Small intestine (tissue), 7 donors: ENCODE results near the gene RIOK2. TPM values are rescaled to one million over a fixed set of nuclear protein-coding genes. Genes with fewer than 3 reads are reported as not detected.
"Not testable (repeated sequence)": the region's sequence is repeated elsewhere in the genome, so short reads cannot be mapped to it uniquely, and the experiment has no call there.

Source experiments
- DNase-seq, 2 donors: peaks; one replicate each; pipeline versions ENCODE4 v3.0.0 to v3.0.0-alpha.2; 2013
- FAIRE-seq: peaks from 2 replicates; lab custom pipeline; 2012; peaks lifted over from hg19 to GRCh38; lab: Jason Lieb, UNC
- H3K27ac ChIP-seq, 3 donors: one replicate each; pipeline ENCODE4 v1.5.1; 2013; ENCODE audit warnings: low read length in 2 of 3, mild to moderate bottlenecking in 2 of 3, control low read depth in 1 of 3, inconsistent platforms in 1 of 3, low read depth in 1 of 3, moderate library complexity in 1 of 3
- H3K27me3 ChIP-seq, 3 donors: one replicate each; pipeline ENCODE4 v1.6.1; 2013; ENCODE audit warnings: low read length in 3 of 3, inconsistent platforms in 1 of 3; ENCODE audit not compliant: control insufficient read depth in 3 of 3, insufficient read depth in 3 of 3
- H3K36me3 ChIP-seq, 3 donors: one replicate each; pipeline ENCODE4 v1.6.1; 2013; ENCODE audit warnings: low read length in 3 of 3, inconsistent platforms in 1 of 3, low read depth in 1 of 3, mild to moderate bottlenecking in 1 of 3, moderate library complexity in 1 of 3; ENCODE audit not compliant: control insufficient read depth in 3 of 3, insufficient read depth in 2 of 3
- H3K4me1 ChIP-seq, 3 donors: one replicate each; pipeline ENCODE4 v1.6.1; 2013; ENCODE audit warnings: low read length in 2 of 3, inconsistent platforms in 1 of 3, low read depth in 1 of 3, mild to moderate bottlenecking in 1 of 3, moderate library complexity in 1 of 3; ENCODE audit not compliant: control insufficient read depth in 3 of 3, insufficient read depth in 2 of 3
- H3K4me3 ChIP-seq, 3 donors: one replicate each; pipeline ENCODE4 v1.5.1; 2013; ENCODE audit warnings: low read length in 3 of 3, control low read depth in 1 of 3, inconsistent platforms in 1 of 3, low read depth in 1 of 3, mild to moderate bottlenecking in 1 of 3, moderate library complexity in 1 of 3
- H3K9me3 ChIP-seq, 2 donors: one replicate each; pipeline ENCODE4 v1.6.1; 2013; ENCODE audit warnings: low read depth in 1 of 2, low read length in 1 of 2; ENCODE audit not compliant: control insufficient read depth in 2 of 2, insufficient read depth in 1 of 2
- WGBS, 3 donors: extraction: QIAGEN DNeasy Blood & Tissue Kit; methylation state at CpG; one replicate each; pipeline ENCODE4 v1.1.7; 2013; 5-methylcytosine and 5-hydroxymethylcytosine counted together
- polyA plus RNA-seq, 4 donors: library from polyadenylated mRNA; stranded (reverse) in 3 of 4; unstranded in 1 of 4; fragments of 200-250 nt in 3 of 4; fragments of 120-200 nt in 1 of 4; gene quantifications; one replicate each; pipeline versions ENCODE4 v1.2.1 to v1.2.3, GENCODE V29; 2013
- donor health status: healthy with polysubstance abuse.
- donor health status: control.
- donor health status: control.
- donor health status: Bipolar disorder and iron deficiency.
- donor health status: healthy.

Gene RIOK2
- polyA plus RNA-seq, 4 donors = 6.9 to 33.6 (median 13.4) TPM

- peak; percentile 42 to 66 for DNase-seq
- H3K9me3 ChIP-seq = no peaks in the 10 kb centered on the region
- no peak within 1 kb of the TSS for H3K4me3 ChIP-seq
- 50 to 53% (median 51%) methylated on average over 6 of the region's 6 CpGs for WGBS, 3 donors
- no peaks in the 10 kb centered on the region for H3K27me3 ChIP-seq
- H3K27ac ChIP-seq = no peak within 1 kb of the TSS
- no peaks in the 10 kb centered on the region for H3K36me3 ChIP-seq
- H3K4me1 ChIP-seq = no peaks in the 10 kb centered on the region
- FAIRE-seq = no peak
Measured at GRCh38 chr5:97142521-97143254, 40.4 kb downstream of the RIOK2 start, which contains the start of gene LIX1. Gene LIX1 (minus strand): TSS chr5:97142611. CDS start chr5:97142576, 35 bp downstream.

GRCh38 chr5:97141539-97141938 is 41.5 kb downstream of the RIOK2 start:
- Histone ChIP-seq H3K27ac (no peak overlapping the region), H3K4me1 (no peaks in the 10 kb centered on the region), H3K27me3 (no peaks in the 10 kb centered on the region), H3K36me3 (no peaks in the 10 kb centered on the region), H3K4me3 (no peak overlapping the region), H3K9me3 (no peaks in the 10 kb centered on the region)
- FAIRE-seq = no peak
- DNase-seq = no peak
- WGBS, 3 donors = 33 to 61% (median 54%) methylated on average over 2 of the region's 2 CpGs

DNA sequence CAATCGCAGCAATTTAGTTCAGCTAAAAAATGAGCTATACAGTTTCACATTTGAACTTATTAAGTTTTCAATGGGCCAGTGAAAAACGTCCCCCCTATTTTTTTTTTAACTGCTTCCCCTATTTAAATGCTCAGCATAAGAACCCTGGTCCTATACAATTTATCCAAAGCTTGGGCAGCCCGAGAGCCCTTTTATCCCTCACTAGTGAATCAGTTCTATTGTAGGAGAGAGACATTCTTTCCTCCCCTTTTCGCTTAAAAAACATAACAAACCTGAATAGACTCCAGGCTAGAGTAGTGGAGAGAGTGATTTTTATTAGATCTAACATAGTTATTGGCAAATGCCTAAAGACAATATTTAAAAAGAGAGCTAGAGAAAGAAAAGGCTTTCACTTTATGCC is 42.0 kb downstream of the RIOK2 start:
- Histone ChIP-seq H3K4me1 (no peaks in the 10 kb centered on the region), H3K4me3 (no peak overlapping the region), H3K9me3 (no peaks in the 10 kb centered on the region), H3K27me3 (no peaks in the 10 kb centered on the region), H3K27ac (no peak overlapping the region), H3K36me3 (no peaks in the 10 kb centered on the region)
- FAIRE-seq (no peak), DNase-seq (no peak)
- WGBS, 3 donors = 50 to 71% (median 69%) methylated on average over 4 of the region's 4 CpGs

DNA sequence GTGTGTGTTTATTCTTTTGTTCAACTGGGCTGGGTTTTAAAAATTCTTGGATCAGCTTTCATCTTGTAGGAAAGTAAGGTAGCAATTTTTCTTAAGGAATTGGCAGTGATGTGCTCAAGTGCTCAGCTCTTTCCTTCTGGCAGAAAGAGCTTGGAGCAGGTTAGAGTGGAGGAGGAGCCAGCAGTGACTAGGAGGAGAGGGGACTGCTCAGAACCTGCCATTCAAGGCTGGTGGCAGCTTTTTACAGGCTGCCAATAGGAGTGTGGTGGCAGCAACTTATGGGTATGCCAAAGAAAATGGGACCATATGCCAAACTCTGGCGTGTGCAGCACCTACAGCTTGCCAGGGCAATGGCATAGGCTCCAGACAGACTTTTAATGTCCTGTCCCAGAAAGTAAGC is 42.8 kb downstream of the RIOK2 start:
- FAIRE-seq, H3K9me3 ChIP-seq, H3K36me3 ChIP-seq, DNase-seq, H3K4me3 ChIP-seq, H3K27me3 ChIP-seq, H3K27ac ChIP-seq, H3K4me1 ChIP-seq: not testable (repeated sequence)
- 27 to 65% (median 29%) methylated on average over 1 of the region's 1 CpG for WGBS, 3 donors

DNA sequence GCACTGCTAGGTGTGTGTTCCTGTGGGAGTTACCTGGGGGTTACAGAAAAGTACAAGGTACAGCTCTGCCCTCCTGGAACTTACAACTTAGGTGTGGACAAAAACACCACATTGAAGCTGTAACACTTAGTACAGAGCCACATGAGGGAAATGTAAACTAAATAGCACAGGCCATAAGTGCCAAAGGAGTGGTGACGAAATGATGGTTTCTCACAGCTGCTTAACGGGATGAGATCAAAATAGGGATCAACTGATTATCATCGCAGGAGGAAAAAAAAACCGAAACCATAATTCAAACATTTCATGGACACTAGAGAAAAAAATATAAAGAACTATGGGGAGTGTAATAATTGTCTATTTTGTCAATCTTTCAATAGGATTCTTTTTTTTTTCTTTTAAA is 46.6 kb downstream of the RIOK2 start:
- FAIRE-seq = no peak
- no peak overlapping the region for H3K4me3 ChIP-seq

GRCh38 chr5:97135868-97136267 is 47.2 kb downstream of the RIOK2 start:
- no peak for DNase-seq
- H3K4me3 ChIP-seq = no peak overlapping the region
- H3K27ac ChIP-seq = no peak overlapping the region
- WGBS, 3 donors = 81 to 91% (median 87%) methylated on average over 4 of the region's 4 CpGs
- H3K36me3 ChIP-seq = no peaks in the 10 kb centered on the region
- H3K27me3 ChIP-seq = no peaks in the 10 kb centered on the region
- H3K4me1 ChIP-seq = no peaks in the 10 kb centered on the region
- H3K9me3 ChIP-seq = no peaks in the 10 kb centered on the region
- FAIRE-seq = no peak

More for the DNA sequence above, 46.6 kb downstream of the RIOK2 start:
- Histone ChIP-seq H3K27ac (no peak overlapping the region), H3K4me1 (no peaks in the 10 kb centered on the region), H3K36me3 (no peaks in the 10 kb centered on the region), H3K27me3 (no peaks in the 10 kb centered on the region), H3K9me3 (no peaks in the 10 kb centered on the region)
- no peak for DNase-seq
- WGBS, 3 donors = 72 to 88% (median 75%) methylated on average over 4 of the region's 4 CpGs

- H3K4me1 ChIP-seq = no peaks in the 10 kb centered on the region
- DNase-seq = no peak
- WGBS, 3 donors = 81 to 89% (median 87%) methylated on average over 3 of the region's 3 CpGs
- H3K27me3 ChIP-seq = no peaks in the 10 kb centered on the region
- no peak overlapping the region for H3K4me3 ChIP-seq
- H3K9me3 ChIP-seq = no peaks in the 10 kb centered on the region
- no peaks in the 10 kb centered on the region for H3K36me3 ChIP-seq
- H3K27ac ChIP-seq = no peak overlapping the region
- FAIRE-seq = no peak
Measured at GRCh38 chr5:97134634-97135033, 48.4 kb downstream of the RIOK2 start.

DNA sequence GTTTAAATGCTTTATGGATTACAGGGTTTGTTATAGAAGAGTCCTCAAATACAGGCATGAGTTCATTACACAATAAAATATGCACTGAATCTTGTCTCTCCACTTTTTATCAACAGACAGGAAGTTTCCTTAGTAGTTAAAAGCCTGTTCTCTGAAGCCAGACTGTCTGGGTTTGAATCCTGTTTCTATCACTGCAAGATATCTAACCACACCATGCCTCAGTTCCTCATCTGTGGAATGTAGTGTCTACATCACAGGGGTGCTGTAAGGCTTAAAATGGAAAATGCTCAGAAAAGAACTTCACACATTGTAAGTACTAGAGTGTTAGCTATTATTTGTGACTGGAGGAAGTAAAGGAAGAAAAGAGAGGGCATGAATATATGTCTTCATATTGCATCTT is 49.9 kb downstream of the RIOK2 start:
- Histone ChIP-seq H3K36me3 (no peaks in the 10 kb centered on the region), H3K27me3 (no peaks in the 10 kb centered on the region), H3K27ac (no peak overlapping the region), H3K9me3 (no peaks in the 10 kb centered on the region), H3K4me3 (no peak overlapping the region), H3K4me1 (no peaks in the 10 kb centered on the region)
- FAIRE-seq (no peak), DNase-seq (no peak)

DNA sequence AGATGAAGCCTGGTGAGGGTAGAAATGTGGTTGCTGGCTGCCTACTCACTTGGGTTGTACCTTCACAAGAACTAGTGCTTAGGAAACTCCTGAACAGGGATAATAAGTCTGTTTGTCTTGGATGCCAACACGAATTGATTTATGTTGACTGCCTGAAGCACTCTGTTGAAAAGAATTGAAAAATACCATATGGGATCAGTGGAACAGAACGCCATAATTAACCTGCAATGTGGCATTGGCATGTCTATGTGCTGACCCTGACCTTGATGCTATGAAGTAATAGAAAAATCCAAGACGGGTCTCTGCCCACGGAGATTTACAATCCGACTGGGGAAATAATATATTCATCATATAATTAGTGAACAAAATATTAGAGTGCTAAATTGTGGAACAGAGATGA is 51.1 kb downstream of the RIOK2 start:
- no peaks in the 10 kb centered on the region for H3K9me3 ChIP-seq
- H3K27ac ChIP-seq = no peak overlapping the region
- no peaks in the 10 kb centered on the region for H3K4me1 ChIP-seq
- WGBS, 3 donors = 69 to 88% (median 77%) methylated on average over 5 of the region's 5 CpGs
- DNase-seq = no peak
- FAIRE-seq = no peak
- H3K27me3 ChIP-seq = no peaks in the 10 kb centered on the region
- no peak overlapping the region for H3K4me3 ChIP-seq
- no peaks in the 10 kb centered on the region for H3K36me3 ChIP-seq
